H1 (cell line): ENCODE results near the gene CPEB3. TPM values are rescaled to one million over a fixed set of nuclear protein-coding genes. Genes with fewer than 3 reads are reported as not detected.

Experiments
- CTCF ChIA-PET: fragments of 300-600 bp; sonication (Branson Sonifier 250); formaldehyde crosslinking; loops from one replicate; lab custom pipeline; 2021; ENCODE audit not compliant: partially characterized antibody; lab: Charles Lee
- POLR2A ChIA-PET: fragments of 300-600 bp; sonication (Branson Sonifier 250); formaldehyde crosslinking; loops from one replicate; lab custom pipeline; 2021; ENCODE audit warnings: inconsistent platforms; ENCODE audit not compliant: partially characterized antibody; lab: Charles Lee
- DNase-seq, 2 experiments: peaks; one replicate each; pipeline versions ENCODE4 v3.0.0 to v3.0.0-alpha.2; 2010 to 2022; ENCODE audit warnings: low spot score in 2 of 2, low read depth in 1 of 2, mixed read lengths in 1 of 2
- FAIRE-seq: peaks from 2 replicates; lab custom pipeline; 2011; peaks lifted over from hg19 to GRCh38; lab: Jason Lieb, UNC
- H2AFZ ChIP-seq: 2 replicates; pipeline ENCODE4 v1.8.1; 2012; ENCODE audit warnings: low read length, inconsistent platforms
- H2AK5ac ChIP-seq: 2 replicates; pipeline ENCODE4 v1.6.1; 2013; ENCODE audit warnings: low read depth, low read length
- H2BK120ac ChIP-seq: replicated peaks from 2 replicates; pipeline ENCODE3; 2013; ENCODE audit warnings: low read depth, low read length, inconsistent platforms
- H2BK12ac ChIP-seq: 2 replicates; pipeline ENCODE4 v1.6.1; 2013; ENCODE audit warnings: low read depth, low read length
- H2BK15ac ChIP-seq: 2 replicates; pipeline ENCODE4 v1.6.1; 2013; ENCODE audit warnings: low read length
- H2BK20ac ChIP-seq: 2 replicates; pipeline ENCODE4 v1.6.1; 2013; ENCODE audit warnings: low read length
- H2BK5ac ChIP-seq: 2 replicates; pipeline ENCODE4 v1.6.1; 2013; ENCODE audit warnings: low read depth, low read length
- H3K14ac ChIP-seq: 2 replicates; pipeline ENCODE4 v1.6.1; 2013; ENCODE audit warnings: inconsistent platforms; ENCODE audit not compliant: insufficient read length
- H3K18ac ChIP-seq: 2 replicates; pipeline ENCODE4 v1.6.1; 2013; ENCODE audit warnings: low read length; ENCODE audit errors: extremely low read depth
- H3K23ac ChIP-seq: 2 replicates; pipeline ENCODE4 v1.6.1; 2013; ENCODE audit warnings: inconsistent platforms; ENCODE audit not compliant: insufficient read length
- H3K23me2 ChIP-seq: 2 replicates; pipeline ENCODE4 v1.6.1; 2013; ENCODE audit warnings: low read depth, low read length
- H3K27ac ChIP-seq: 2 replicates; pipeline ENCODE4 v1.6.1; 2011; ENCODE audit warnings: low read depth, low read length, inconsistent platforms
- H3K27me3 ChIP-seq, 4 experiments: replicated peaks in 1 of 4; 1 replicate in 1 of 4; 2 replicates in 3 of 4; pipeline versions ENCODE4 v1.6.1 to v1.8.1; 2011 to 2013; ENCODE audit warnings: low read length in 3 of 4, mild to moderate bottlenecking in 3 of 4, inconsistent platforms in 2 of 4, mixed read lengths in 2 of 4, moderate library complexity in 1 of 4; ENCODE audit not compliant: control insufficient read depth in 3 of 4, insufficient read depth in 3 of 4; ENCODE audit errors: extremely low read depth in 1 of 4
- H3K36me3 ChIP-seq, 4 experiments: 2 replicates each; pipeline versions ENCODE4 v1.6.1 to v1.8.1; 2011 to 2013; ENCODE audit warnings: mild to moderate bottlenecking in 4 of 4, low read length in 3 of 4, moderate library complexity in 2 of 4, control low read depth in 1 of 4, inconsistent platforms in 1 of 4; ENCODE audit not compliant: insufficient read depth in 4 of 4, control insufficient read depth in 2 of 4
- H3K4ac ChIP-seq: replicated peaks from 2 replicates; pipeline ENCODE3; 2013; ENCODE audit warnings: low read length, low read depth, mixed read lengths, inconsistent platforms; ENCODE audit not compliant: insufficient read length
- H3K4me1 ChIP-seq, 4 experiments: replicated peaks in 1 of 4; 1 replicate in 1 of 4; 2 replicates in 3 of 4; pipeline versions ENCODE4 v1.6.1 to v1.8.1; 2011 to 2013; ENCODE audit warnings: low read length in 3 of 4, inconsistent platforms in 2 of 4, mixed read lengths in 1 of 4; ENCODE audit not compliant: insufficient read depth in 4 of 4, control insufficient read depth in 3 of 4
- H3K4me2 ChIP-seq, 2 experiments: 2 replicates each; pipeline versions ENCODE4 v1.6.1 to v1.8.1; 2011 to 2013; ENCODE audit warnings: low read depth in 2 of 2, low read length in 2 of 2, control low read depth in 1 of 2, inconsistent platforms in 1 of 2, mild to moderate bottlenecking in 1 of 2; ENCODE audit not compliant: insufficient read depth in 1 of 2
- H3K4me3 ChIP-seq, 4 experiments: fragments of 200-600, 300-600 bp in 1 of 4; sonication (generic), shearing (Covaris generic), sonication (Bioruptor Twin) in 1 of 4; 2 replicates each; pipeline versions ENCODE4 v1.5.1 to v1.8.1; 2011 to 2016; ENCODE audit warnings: low read length in 4 of 4, low read depth in 3 of 4, control low read depth in 2 of 4, inconsistent platforms in 2 of 4, mild to moderate bottlenecking in 2 of 4, mixed read lengths in 1 of 4, moderate library complexity in 1 of 4; ENCODE audit not compliant: insufficient read depth in 2 of 4; ENCODE audit errors: extremely low read depth in 1 of 4
- H3K56ac ChIP-seq: replicated peaks from 2 replicates; pipeline ENCODE3; 2013; ENCODE audit warnings: low read depth, mild to moderate bottlenecking, mixed read lengths, low read length, inconsistent platforms; ENCODE audit not compliant: insufficient read length
- H3K79me1 ChIP-seq: 2 replicates; pipeline ENCODE4 v1.6.1; 2013; ENCODE audit warnings: low read depth, low read length, control low read depth
- H3K79me2 ChIP-seq, 2 experiments: 2 replicates each; pipeline versions ENCODE4 v1.6.1 to v1.8.1; 2012 to 2013; ENCODE audit warnings: low read length in 2 of 2, mild to moderate bottlenecking in 2 of 2, inconsistent platforms in 1 of 2; ENCODE audit not compliant: insufficient read depth in 2 of 2, control insufficient read depth in 1 of 2
- H3K9ac ChIP-seq, 4 experiments: replicated peaks in 1 of 4; 1 replicate in 1 of 4; 2 replicates in 3 of 4; pipeline versions ENCODE4 v1.6.1 to v1.8.1; 2011 to 2013; ENCODE audit warnings: low read depth in 3 of 4, low read length in 3 of 4, control low read depth in 2 of 4, mild to moderate bottlenecking in 2 of 4, moderate library complexity in 2 of 4, inconsistent platforms in 1 of 4; ENCODE audit errors: extremely low read depth in 1 of 4
- H3K9me3 ChIP-seq, 2 experiments: 2 replicates each; pipeline versions ENCODE4 v1.6.1 to v1.8.1; 2012 to 2013; ENCODE audit warnings: mild to moderate bottlenecking in 2 of 2, moderate library complexity in 2 of 2, control low read depth in 1 of 2, inconsistent platforms in 1 of 2, low read depth in 1 of 2, low read length in 1 of 2, mixed read lengths in 1 of 2; ENCODE audit not compliant: insufficient read depth in 2 of 2
- H4K20me1 ChIP-seq, 2 experiments: replicated peaks in 1 of 2; 2 replicates each; pipeline versions ENCODE3 to v1.8.1; 2011 to 2013; ENCODE audit warnings: inconsistent platforms in 2 of 2, low read length in 2 of 2, mild to moderate bottlenecking in 1 of 2; ENCODE audit not compliant: insufficient read depth in 2 of 2, control insufficient read depth in 1 of 2
- H4K5ac ChIP-seq: 2 replicates; pipeline ENCODE4 v1.6.1; 2013; ENCODE audit warnings: low read length, low read depth, mixed read lengths, inconsistent platforms; ENCODE audit not compliant: insufficient read length
- H4K8ac ChIP-seq: 2 replicates; pipeline ENCODE4 v1.8.0; 2013; ENCODE audit warnings: mild to moderate bottlenecking, moderate library complexity, low read length, inconsistent platforms; ENCODE audit not compliant: insufficient read depth; ENCODE audit errors: extremely low read depth
- H4K91ac ChIP-seq: replicated peaks from 2 replicates; pipeline ENCODE3; 2013; ENCODE audit warnings: low read length, mixed read lengths, inconsistent platforms; ENCODE audit not compliant: insufficient read length
- BCL11A ChIP-seq, 2 experiments: IDR thresholded peaks; one replicate each; pipeline ENCODE4 v1.6.1; 2011; ENCODE audit warnings: low read depth in 2 of 2, low read length in 2 of 2, mild to moderate bottlenecking in 2 of 2
- CEBPB ChIP-seq: IDR thresholded peaks from 2 replicates; pipeline ENCODE4 v1.6.1; 2012; ENCODE audit warnings: low read depth, low read length
- GTF2F1 ChIP-seq: IDR thresholded peaks from 2 replicates; pipeline ENCODE4 v1.6.1; 2012; ENCODE audit warnings: low read depth, low read length, improper control_type of control experiment, borderline replicate concordance
- JUND ChIP-seq: IDR thresholded peaks from 2 replicates; pipeline ENCODE4 v1.6.1; 2011; ENCODE audit warnings: mild to moderate bottlenecking, improper control_type of control experiment, low read length
- KDM4A ChIP-seq: IDR thresholded peaks from one replicate; pipeline ENCODE4 v1.7.1; 2012; ENCODE audit warnings: low read depth, mild to moderate bottlenecking, moderate library complexity, low read length, inconsistent platforms; ENCODE audit not compliant: severe bottlenecking
- NRF1 ChIP-seq: IDR thresholded peaks from 2 replicates; pipeline ENCODE4 v1.6.1; 2011; ENCODE audit warnings: mild to moderate bottlenecking, low read depth, low read length, improper control_type of control experiment
- POLR2A ChIP-seq, 2 experiments: IDR thresholded peaks; 1 replicate in 1 of 2; 2 replicates in 1 of 2; pipeline ENCODE4 v1.6.1; 2011; ENCODE audit warnings: low read depth in 2 of 2, low read length in 2 of 2, mild to moderate bottlenecking in 2 of 2; ENCODE audit errors: control extremely low read depth in 1 of 2
- RAD21 ChIP-seq, 2 experiments: IDR thresholded peaks in 1 of 2; conservative IDR thresholded peaks in 1 of 2; 2 replicates each; pipeline ENCODE4 v1.6.1; 2011; ENCODE audit warnings: low read depth in 2 of 2, low read length in 2 of 2, improper control_type of control experiment in 1 of 2, inconsistent platforms in 1 of 2, mild to moderate bottlenecking in 1 of 2, moderate library complexity in 1 of 2
- SIRT6 ChIP-seq: IDR thresholded peaks from one replicate; pipeline ENCODE4 v1.7.1; 2012; ENCODE audit warnings: low read length, inconsistent platforms
- SIX5 ChIP-seq: IDR thresholded peaks from 2 replicates; pipeline ENCODE4 v1.6.1; 2011; ENCODE audit warnings: mild to moderate bottlenecking, low read depth, low read length
- SP1 ChIP-seq: IDR thresholded peaks from 2 replicates; pipeline ENCODE4 v1.6.1; 2011; ENCODE audit warnings: low read depth, low read length
- SP2 ChIP-seq: IDR thresholded peaks from 2 replicates; pipeline ENCODE4 v1.6.1; 2012; ENCODE audit warnings: mild to moderate bottlenecking, low read length, inconsistent platforms
- SRF ChIP-seq: IDR thresholded peaks from 2 replicates; pipeline ENCODE4 v1.6.1; 2011; ENCODE audit warnings: mild to moderate bottlenecking, low read depth, low read length, moderate library complexity
- SUZ12 ChIP-seq: fragments of 200-600 bp; sonication (generic); IDR thresholded peaks from 2 replicates; pipeline ENCODE4 v1.6.1; 2012; ENCODE audit warnings: mild to moderate bottlenecking, inconsistent platforms, low read length, moderate library complexity, mixed read lengths
- TAF7 ChIP-seq: optimal IDR thresholded peaks from 2 replicates; pipeline ENCODE3; 2011; ENCODE audit warnings: low read depth, mild to moderate bottlenecking, inconsistent platforms, low read length, moderate library complexity, borderline replicate concordance
- TBP ChIP-seq: IDR thresholded peaks from 2 replicates; pipeline ENCODE4 v1.6.1; 2011; ENCODE audit warnings: low read depth, low read length, improper control_type of control experiment
- YY1 ChIP-seq: IDR thresholded peaks from 2 replicates; pipeline ENCODE4 v1.6.1; 2011; ENCODE audit warnings: low read depth, mild to moderate bottlenecking, low read length
- polyA plus RNA-seq, 7 experiments: library from polyadenylated mRNA; depleted of rRNA in 3 of 7; stranded (reverse) in 5 of 7; unstranded in 2 of 7; fragments of >200 nt in 5 of 7; fragments of 200-250 nt in 2 of 7; gene quantifications; 1 replicate in 5 of 7; 2 replicates in 1 of 7; 4 replicates in 1 of 7; pipeline versions ENCODE4 v1.2.1 to v1.2.3, GENCODE V29; 2011 to 2013; ENCODE audit warnings: missing spikeins in 2 of 7, mixed read lengths in 2 of 7
- total RNA-seq: library from RNA; stranded (reverse); fragmentation: NEBNext Ultra II Directional; extraction: Animal tissue kit (Norgen Biotek cat#: 25700); gene quantifications from 2 replicates; pipeline ENCODE4 v1.2.1, GENCODE V29; 2021

The CPEB3 gene
- total and polyA plus RNA-seq, 2 of the 8 experiments (the other 6 are each of a cell fraction or from before 2014, with no cell fraction given) = 0.39 to 1.7 TPM

- Histone ChIP-seq H2BK120ac (no peak overlapping the region), H3K9me3 (no peaks in the 10 kb centered on the region), H4K20me1 (no peaks in the 10 kb centered on the region), H3K9ac (no peak overlapping the region), H2BK15ac (no peak overlapping the region), H3K23me2 (no peaks in the 10 kb centered on the region; the same call in 1 of the 2 replicates), H3K79me1 (no peaks in the 10 kb centered on the region), H4K8ac (no peak overlapping the region), H3K79me2 (no peaks in the 10 kb centered on the region), H3K18ac (no peak overlapping the region), H3K4ac (no peak overlapping the region), H3K56ac (no peak overlapping the region), H4K5ac (no peak overlapping the region), H3K4me2 (no peak overlapping the region), H2BK5ac (no peak overlapping the region), H2AK5ac (no peak overlapping the region), H4K91ac (no peak overlapping the region), H3K4me1 (no peaks in the 10 kb centered on the region), H3K4me3 (no peak overlapping the region), H2BK20ac (no peak overlapping the region), H2BK12ac (no peak overlapping the region), H2AFZ (no peak overlapping the region), H3K14ac (no peak overlapping the region), H3K27ac (no peak overlapping the region), H3K27me3 (peaks cover 0 to 1% (median 0%) of the 10 kb centered on the region in 4 experiments; a peak in 1 of 7 replicates), H3K23ac (no peak overlapping the region), H3K36me3 (no peaks in the 10 kb centered on the region)
- no peak for TF ChIP-seq CEBPB
- TF ChIP-seq RAD21 (IDR thresholded peaks at IDR 0.05 in 1 of 2, conservative IDR thresholded peaks at IDR 0.05 in 1 of 2; ENCODE audit: low read depth in 2 of 2, low read length in 2 of 2) = no peak
- TF ChIP-seq JUND = no peak
- TF ChIP-seq SIRT6 = no peak
- no peak for TF ChIP-seq GTF2F1
- no peak for TF ChIP-seq TAF7
- no peak for TF ChIP-seq YY1
- TF ChIP-seq KDM4A = no peak
- no peak for TF ChIP-seq POLR2A (IDR thresholded peaks at IDR 0.05; ENCODE audit: control extremely low read depth in 1 of 2, low read depth in 2 of 2, low read length in 2 of 2)
- TF ChIP-seq SIX5 = no peak
- no peak for TF ChIP-seq SRF
- no peak for TF ChIP-seq NRF1
- no peak for TF ChIP-seq BCL11A (IDR thresholded peaks at IDR 0.05; ENCODE audit: low read depth in 2 of 2, low read length in 2 of 2)
- TF ChIP-seq SP1 = no peak
- no peak for TF ChIP-seq SP2
- TF ChIP-seq SUZ12 = no peak
- no peak for TF ChIP-seq TBP
- no peak for DNase-seq
- ChIA-PET POLR2A (no interaction called here), CTCF (interaction anchor here (1.0 kb wide), 1 partner anchor 50 kb away, joined by 3 read pairs; no protein-coding TSS in a partner anchor)
- no peak for FAIRE-seq
These were observed 116.9 kb downstream of the CPEB3 start for GRCh38 chr10:92173996-92174395.
